ENCODE results near the gene MCOLN1. TPM values are rescaled to one million over a fixed set of nuclear protein-coding genes. Genes with fewer than 3 reads are reported as not detected.

The MCOLN1 gene
- total and polyA plus RNA-seq, 2 of the 8 experiments (the other 6 are each of a cell fraction or from before 2014, with no cell fraction given): 19.1 to 40.0 TPM

GRCh38 chr19:7478843-7479227 lies 43.6 kb upstream of the MCOLN1 start:
- DNase-seq (ENCODE audit: low read depth in 1 of 2, low spot score in 2 of 2) (no peak), FAIRE-seq (no peak)
- WGBS, 2 experiments (ENCODE audit: extremely low coverage in 1 of 2, insufficient coverage in 1 of 2, insufficient read length in 1 of 2, insufficient replicate concordance in 2 of 2, low coverage in 1 of 2, low lambda C conversion rate in 2 of 2, missing lambda C conversion rate in 1 of 2): 87% methylated on average over 8 of the region's 9 CpGs; no CpG with 5 or more reads in 1 of the 2 experiments
- TF ChIP-seq NRF1 (IDR thresholded peaks at IDR 0.05; ENCODE audit: low read depth, low read length): no peak
- TF ChIP-seq HDAC2 (IDR thresholded peaks at IDR 0.05; ENCODE audit: borderline replicate concordance in 1 of 2, low read depth in 2 of 2, low read length in 2 of 2): no peak
- no peak for TF ChIP-seq SUZ12 (IDR thresholded peaks at IDR 0.05; ENCODE audit: low read length)
- no peak for TF ChIP-seq CEBPB (IDR thresholded peaks at IDR 0.05; ENCODE audit: low read depth, low read length)
- no peak for TF ChIP-seq TBP (IDR thresholded peaks at IDR 0.05; ENCODE audit: low read depth, low read length)
- TF ChIP-seq TCF12 (IDR thresholded peaks at IDR 0.05; ENCODE audit: low read depth, low read length): no peak
- TF ChIP-seq EP300 (IDR thresholded peaks at IDR 0.05; ENCODE audit: borderline replicate concordance in 1 of 2, low read depth in 2 of 2, low read length in 2 of 2): no peak
- TF ChIP-seq, protein P1, sequence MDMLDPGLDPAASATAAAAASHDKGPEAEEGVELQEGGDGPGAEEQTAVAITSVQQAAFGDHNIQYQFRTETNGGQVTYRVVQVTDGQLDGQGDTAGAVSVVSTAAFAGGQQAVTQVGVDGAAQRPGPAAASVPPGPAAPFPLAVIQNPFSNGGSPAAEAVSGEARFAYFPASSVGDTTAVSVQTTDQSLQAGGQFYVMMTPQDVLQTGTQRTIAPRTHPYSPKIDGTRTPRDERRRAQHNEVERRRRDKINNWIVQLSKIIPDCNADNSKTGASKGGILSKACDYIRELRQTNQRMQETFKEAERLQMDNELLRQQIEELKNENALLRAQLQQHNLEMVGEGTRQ (IDR thresholded peaks at IDR 0.05; ENCODE audit: low read length): no peak
- Histone ChIP-seq H2BK12ac (ENCODE audit: low read depth, low read length) (no peak overlapping the region), H3K4me3 (ENCODE audit: extremely low read depth in 1 of 4, insufficient read depth in 2 of 4, low read depth in 3 of 4, low read length in 4 of 4) (no peak overlapping the region), H3K14ac (ENCODE audit: insufficient read length) (no peak overlapping the region), H3K4me2 (ENCODE audit: insufficient read depth in 1 of 2, low read depth in 2 of 2, low read length in 2 of 2) (no peak overlapping the region), H4K91ac (replicated peaks; ENCODE audit: insufficient read length, low read length) (no peak overlapping the region), H3K9me3 (ENCODE audit: insufficient read depth in 2 of 2, low read depth in 1 of 2, low read length in 1 of 2) (no peaks in the 10 kb centered on the region), H2BK15ac (ENCODE audit: low read length) (no peak overlapping the region), H2AFZ (ENCODE audit: low read length) (no peak overlapping the region), H4K20me1 (replicated peaks in 1 of 2; ENCODE audit: control insufficient read depth in 1 of 2, insufficient read depth in 2 of 2, low read length in 2 of 2) (no peaks in the 10 kb centered on the region), H4K5ac (ENCODE audit: insufficient read length, low read depth, low read length) (no peak overlapping the region), H2BK20ac (ENCODE audit: low read length) (no peak overlapping the region), H3K27me3 (replicated peaks in 1 of 4; ENCODE audit: control insufficient read depth in 3 of 4, extremely low read depth in 1 of 4, insufficient read depth in 3 of 4, low read length in 3 of 4) (peaks cover 0 to 2% (median 0%) of the 10 kb centered on the region in 4 experiments; a peak in 3 of 7 replicates), H4K8ac (ENCODE audit: extremely low read depth, insufficient read depth, low read length) (no peak overlapping the region), H3K9ac (replicated peaks in 1 of 4; ENCODE audit: extremely low read depth in 1 of 4, low read depth in 3 of 4, low read length in 3 of 4) (no peak overlapping the region), H2AK5ac (ENCODE audit: low read depth, low read length) (no peak overlapping the region), H2BK120ac (replicated peaks; ENCODE audit: low read depth, low read length) (no peak overlapping the region), H3K27ac (ENCODE audit: low read depth, low read length) (no peak overlapping the region), H3K18ac (ENCODE audit: extremely low read depth, low read length) (no peak overlapping the region), H3K23me2 (ENCODE audit: low read depth, low read length) (no peaks in the 10 kb centered on the region; the same call in 1 of the 2 replicates), H3K4me1 (replicated peaks in 1 of 4; ENCODE audit: control insufficient read depth in 3 of 4, insufficient read depth in 4 of 4, low read length in 3 of 4) (peaks cover 0 to 15% (median 12%) of the 10 kb centered on the region in 4 experiments; a peak in 5 of 7 replicates), H3K79me1 (ENCODE audit: low read depth, low read length) (no peaks in the 10 kb centered on the region), H3K23ac (ENCODE audit: insufficient read length) (no peak overlapping the region), H3K4ac (replicated peaks; ENCODE audit: insufficient read length, low read depth, low read length) (no peak overlapping the region), H3K36me3 (ENCODE audit: control insufficient read depth in 2 of 4, insufficient read depth in 4 of 4, low read length in 3 of 4) (no peaks in the 10 kb centered on the region), H2BK5ac (ENCODE audit: low read depth, low read length) (no peak overlapping the region), H3K79me2 (ENCODE audit: control insufficient read depth in 1 of 2, insufficient read depth in 2 of 2, low read length in 2 of 2) (no peaks in the 10 kb centered on the region), H3K56ac (replicated peaks; ENCODE audit: insufficient read length, low read depth, low read length) (no peak overlapping the region)
- ChIA-PET CTCF (ENCODE audit: partially characterized antibody) (interaction anchor here (1.9 kb wide), 1 partner anchor 17 kb away, joined by 4 read pairs; no protein-coding TSS in a partner anchor), POLR2A (ENCODE audit: partially characterized antibody) (interaction anchor here (0.6 kb wide), 1 partner anchor 79 kb away, joined by 4 read pairs; no protein-coding TSS in a partner anchor)
